ENCODE data around the gene FANCG. TPM values are rescaled to one million over a fixed set of nuclear protein-coding genes. Genes with fewer than 3 reads are reported as not detected.
A peak's percentile ranks its signal among the peaks of the same experiment; 100 is the strongest.

Gene FANCG
- total RNA-seq, 1 experiment from 2014 or later: 20.2 TPM

DNA sequence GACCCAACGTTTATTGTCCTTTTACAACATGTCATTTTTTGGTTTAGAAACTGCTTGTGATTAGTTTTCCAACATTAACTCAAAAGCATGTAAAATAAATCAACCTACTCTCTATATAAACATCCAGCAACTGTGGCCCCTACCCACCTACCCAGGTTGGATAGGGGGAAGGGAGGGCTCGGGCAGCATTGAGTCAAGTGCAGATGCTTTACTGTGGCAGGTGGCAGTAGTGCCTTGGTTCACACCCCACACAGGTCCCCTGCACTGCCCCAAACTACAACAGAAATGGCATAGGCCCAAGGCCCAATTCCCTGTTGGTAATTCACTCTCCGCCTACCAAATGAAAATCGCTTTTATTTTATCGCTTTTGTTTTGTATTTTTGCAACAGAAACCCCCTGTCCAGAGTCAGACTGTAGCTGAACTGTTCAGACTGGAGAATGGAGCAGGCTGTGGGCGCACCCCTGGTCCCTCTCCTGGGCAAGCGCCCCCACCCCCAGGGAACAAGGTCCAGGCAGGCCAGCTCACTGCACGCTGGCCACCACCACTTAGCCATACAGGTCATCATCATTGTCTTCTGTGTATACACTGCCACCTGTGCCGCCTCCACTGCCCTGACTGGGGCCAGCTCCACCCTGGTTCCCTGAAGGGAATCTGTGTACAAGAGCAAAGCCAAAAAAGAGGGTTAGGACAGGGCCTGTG, 23.0 kb downstream of the FANCG start:
- TF ChIP-seq, protein P1, sequence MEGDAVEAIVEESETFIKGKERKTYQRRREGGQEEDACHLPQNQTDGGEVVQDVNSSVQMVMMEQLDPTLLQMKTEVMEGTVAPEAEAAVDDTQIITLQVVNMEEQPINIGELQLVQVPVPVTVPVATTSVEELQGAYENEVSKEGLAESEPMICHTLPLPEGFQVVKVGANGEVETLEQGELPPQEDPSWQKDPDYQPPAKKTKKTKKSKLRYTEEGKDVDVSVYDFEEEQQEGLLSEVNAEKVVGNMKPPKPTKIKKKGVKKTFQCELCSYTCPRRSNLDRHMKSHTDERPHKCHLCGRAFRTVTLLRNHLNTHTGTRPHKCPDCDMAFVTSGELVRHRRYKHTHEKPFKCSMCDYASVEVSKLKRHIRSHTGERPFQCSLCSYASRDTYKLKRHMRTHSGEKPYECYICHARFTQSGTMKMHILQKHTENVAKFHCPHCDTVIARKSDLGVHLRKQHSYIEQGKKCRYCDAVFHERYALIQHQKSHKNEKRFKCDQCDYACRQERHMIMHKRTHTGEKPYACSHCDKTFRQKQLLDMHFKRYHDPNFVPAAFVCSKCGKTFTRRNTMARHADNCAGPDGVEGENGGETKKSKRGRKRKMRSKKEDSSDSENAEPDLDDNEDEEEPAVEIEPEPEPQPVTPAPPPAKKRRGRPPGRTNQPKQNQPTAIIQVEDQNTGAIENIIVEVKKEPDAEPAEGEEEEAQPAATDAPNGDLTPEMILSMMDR (IDR thresholded peaks at IDR 0.05; ENCODE audit: unreplicated experiment): no peak
- Mint-ChIP-seq H3K4me1 (ENCODE audit: insufficient read depth, unreplicated experiment) (no peaks in the 10 kb centered on the region), H3K9me3 (ENCODE audit: unreplicated experiment) (no peaks in the 10 kb centered on the region), H3K27me3 (ENCODE audit: insufficient read depth, unreplicated experiment) (no peaks in the 10 kb centered on the region), H3K4me3 (ENCODE audit: unreplicated experiment) (no peak overlapping the region), H3K36me3 (ENCODE audit: insufficient read depth, unreplicated experiment) (peaks cover 95% of the 10 kb centered on the region), H3K27ac (ENCODE audit: low read depth, unreplicated experiment) (peak overlapping the region; percentile 71)
- ChIA-PET CTCF (interaction anchor here (0.8 kb wide), 1 partner anchor 72 kb away, joined by 3 read pairs; no protein-coding TSS in a partner anchor), POLR2A (interaction anchor here (1.0 kb wide), 1 partner anchor 16 kb away, joined by 4 read pairs; the partner anchor contains the start of gene VCP)
- TSS peak; percentile 27 for BruUV-seq (replicated peaks)
- intact Hi-C loops (cut with micrococcal nuclease): loop anchor here (10.0 kb wide), 1 partner anchor 62 kb away; no protein-coding TSS in a partner anchor
- DNase-seq (ENCODE audit: unreplicated experiment): no peak

DNA sequence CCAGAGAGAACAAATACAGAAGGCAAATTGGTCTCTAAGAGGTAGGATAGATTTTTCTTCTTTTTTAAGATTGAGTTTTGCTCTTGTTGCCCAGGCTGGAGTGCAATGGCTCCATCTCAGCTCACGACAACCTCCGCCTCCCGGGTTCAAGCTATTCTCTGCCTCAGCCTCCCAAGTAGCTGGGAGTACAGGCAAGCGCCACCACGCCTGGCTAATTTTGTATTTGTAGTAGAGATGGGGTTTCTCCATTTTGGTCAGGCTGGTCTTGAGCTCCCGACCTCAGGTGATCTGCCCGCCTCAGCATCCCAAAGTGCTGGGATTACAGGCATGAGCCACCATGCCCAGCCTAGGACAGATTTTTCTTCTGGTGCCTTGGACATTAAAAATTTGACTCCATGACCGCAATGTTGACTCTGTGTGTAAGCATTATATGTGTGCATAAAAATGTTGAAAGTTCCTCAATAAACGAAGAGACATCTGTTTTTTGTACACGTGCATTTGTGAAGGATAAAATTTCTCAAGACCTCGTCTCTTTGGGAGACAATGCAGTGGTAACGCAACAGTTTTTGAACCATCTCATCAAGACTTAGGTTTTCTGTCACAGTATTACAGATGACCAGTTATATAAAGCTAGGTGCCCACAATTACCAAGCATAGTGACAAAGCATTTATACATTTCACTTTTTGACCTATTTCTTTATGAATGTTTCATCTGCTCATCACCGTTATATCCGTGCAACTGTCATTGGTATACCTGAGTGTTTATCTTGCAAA, 24.7 kb downstream of the FANCG start:
- Mint-ChIP-seq H3K36me3 (ENCODE audit: insufficient read depth, unreplicated experiment) (peaks cover 90% of the 10 kb centered on the region), H3K4me1 (ENCODE audit: insufficient read depth, unreplicated experiment) (peaks cover 5% of the 10 kb centered on the region), H3K4me3 (ENCODE audit: unreplicated experiment) (no peak overlapping the region), H3K27me3 (ENCODE audit: insufficient read depth, unreplicated experiment) (no peaks in the 10 kb centered on the region), H3K27ac (ENCODE audit: low read depth, unreplicated experiment) (no peak overlapping the region), H3K9me3 (ENCODE audit: unreplicated experiment) (no peaks in the 10 kb centered on the region)
- TF ChIP-seq, protein P1 (IDR thresholded peaks at IDR 0.05; ENCODE audit: unreplicated experiment): no peak
- intact Hi-C loops (cut with micrococcal nuclease): loop anchor here (5.0 to 10.0 kb wide), 2 partner anchors 60 to 293 kb away; no protein-coding TSS in a partner anchor
- DNase-seq (ENCODE audit: unreplicated experiment): no peak
- CTCF ChIA-PET: no interaction called here
- POLR2A ChIA-PET: interaction anchor here (0.6 kb wide), 1 partner anchor 284 kb away, joined by 3 read pairs; no protein-coding TSS in a partner anchor
- BruUV-seq (replicated peaks): no TSS peak

DNA sequence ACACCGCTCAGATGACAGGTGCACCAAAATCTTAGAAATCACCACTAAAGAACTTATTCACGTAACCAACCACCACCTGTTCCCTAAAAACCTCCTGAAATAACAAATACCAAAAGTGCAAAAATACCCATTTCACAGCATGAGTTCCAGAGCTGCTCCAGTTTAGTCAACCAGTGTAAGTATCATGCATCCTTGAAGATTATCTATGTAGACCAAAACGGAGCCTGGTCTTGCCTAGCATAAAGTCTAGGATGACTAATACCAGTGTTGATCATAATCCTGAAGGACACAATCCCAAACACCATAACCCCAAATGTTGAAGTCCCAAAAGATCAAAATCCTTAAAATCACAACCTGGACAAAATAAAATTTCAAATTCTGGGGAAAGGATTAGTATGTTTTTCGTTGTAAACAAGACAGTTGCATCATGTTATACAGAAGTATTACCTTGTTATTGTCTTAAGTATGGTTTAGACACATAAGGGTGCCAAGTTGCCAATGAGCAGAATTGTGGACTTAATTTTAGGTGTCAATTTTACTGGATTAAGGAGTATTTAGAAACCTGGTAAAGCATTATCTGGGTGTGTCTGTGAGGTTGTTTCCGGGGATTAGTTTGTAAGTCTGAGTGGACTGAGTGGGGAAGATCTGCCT, 25.4 kb downstream of the FANCG start:
- Mint-ChIP-seq H3K36me3 (ENCODE audit: insufficient read depth, unreplicated experiment) (peaks cover 85% of the 10 kb centered on the region), H3K27ac (ENCODE audit: low read depth, unreplicated experiment) (no peak overlapping the region), H3K27me3 (ENCODE audit: insufficient read depth, unreplicated experiment) (no peaks in the 10 kb centered on the region), H3K4me1 (ENCODE audit: insufficient read depth, unreplicated experiment) (peaks cover 5% of the 10 kb centered on the region), H3K4me3 (ENCODE audit: unreplicated experiment) (no peak overlapping the region), H3K9me3 (ENCODE audit: unreplicated experiment) (no peaks in the 10 kb centered on the region)
- ChIA-PET CTCF (interaction anchor here (1.0 to 1.2 kb wide), 2 partner anchors 8 to 155 kb away, joined by 3 read pairs; no protein-coding TSS in a partner anchor), POLR2A (no interaction called here)
- TF ChIP-seq, protein P1 (IDR thresholded peaks at IDR 0.05; ENCODE audit: unreplicated experiment): no peak
- DNase-seq (ENCODE audit: unreplicated experiment): no peak
- intact Hi-C loops (cut with micrococcal nuclease): loop anchor here (5.0 to 10.0 kb wide), 2 partner anchors 60 to 292 kb away; no protein-coding TSS in a partner anchor
- no TSS peak for BruUV-seq (replicated peaks)

All from MCF 10A (cell line).